H9 (cell line): Measurements from ENCODE around the gene ST6GALNAC1. TPM values are rescaled to one million over a fixed set of nuclear protein-coding genes. Genes with fewer than 3 reads are reported as not detected.
A peak's percentile ranks its signal among the peaks of the same experiment; 100 is the strongest.

ENCODE experiments used
- DNase-seq: peaks from one replicate; pipeline ENCODE4 v3.0.0-alpha.2; 2017
- H2AFZ ChIP-seq: one replicate; pipeline ENCODE4 v1.6.1; 2013; ENCODE audit warnings: mild to moderate bottlenecking, low read length, control low read depth, moderate library complexity
- H2AK5ac ChIP-seq: 2 replicates; pipeline ENCODE4 v1.6.1; 2013; ENCODE audit warnings: low read length, control low read depth, mixed read lengths; ENCODE audit not compliant: insufficient read length
- H2BK120ac ChIP-seq: one replicate; pipeline ENCODE4 v1.6.1; 2013; ENCODE audit warnings: low read depth, mild to moderate bottlenecking, low read length, control low read depth, inconsistent platforms; ENCODE audit not compliant: poor library complexity, severe bottlenecking
- H2BK12ac ChIP-seq: 2 replicates; pipeline ENCODE4 v1.6.1; 2013; ENCODE audit warnings: low read length, control low read depth, mixed read lengths, low read depth; ENCODE audit not compliant: insufficient read length
- H2BK15ac ChIP-seq: 2 replicates; pipeline ENCODE4 v1.6.1; 2013; ENCODE audit warnings: low read depth, low read length, control low read depth
- H2BK20ac ChIP-seq: one replicate; pipeline ENCODE4 v1.6.1; 2013; ENCODE audit warnings: low read depth, mild to moderate bottlenecking, low read length, control low read depth, inconsistent platforms; ENCODE audit not compliant: poor library complexity, severe bottlenecking
- H2BK5ac ChIP-seq: 2 replicates; pipeline ENCODE4 v1.6.1; 2013; ENCODE audit warnings: low read length, control low read depth, mixed read lengths; ENCODE audit not compliant: insufficient read length
- H3K14ac ChIP-seq: 2 replicates; pipeline ENCODE4 v1.6.1; 2013; ENCODE audit warnings: low read length, control low read depth; ENCODE audit not compliant: insufficient read depth
- H3K18ac ChIP-seq: 2 replicates; pipeline ENCODE4 v1.6.1; 2013; ENCODE audit warnings: low read depth, mild to moderate bottlenecking, mixed read lengths, low read length, control low read depth; ENCODE audit not compliant: insufficient read length
- H3K23ac ChIP-seq: 2 replicates; pipeline ENCODE4 v1.6.1; 2013; ENCODE audit warnings: low read length, control low read depth, mixed read lengths, low read depth; ENCODE audit not compliant: insufficient read length
- H3K23me2 ChIP-seq: 2 replicates; pipeline ENCODE4 v1.6.1; 2013; ENCODE audit warnings: low read depth, mild to moderate bottlenecking, mixed read lengths, low read length, control low read depth; ENCODE audit not compliant: insufficient read length, poor library complexity, severe bottlenecking
- H3K27ac ChIP-seq: 2 replicates; pipeline ENCODE4 v1.5.1; 2013; ENCODE audit warnings: low read length, control low read depth, mixed read lengths, low read depth; ENCODE audit not compliant: insufficient read length
- H3K27me3 ChIP-seq: 2 replicates; pipeline ENCODE4 v1.6.1; 2013; ENCODE audit warnings: low read length, control low read depth, inconsistent platforms; ENCODE audit not compliant: insufficient read depth
- H3K4ac ChIP-seq: 2 replicates; pipeline ENCODE4 v1.6.1; 2013; ENCODE audit warnings: low read depth, mild to moderate bottlenecking, control low read depth, inconsistent platforms, low read length, moderate library complexity
- H3K4me1 ChIP-seq: 2 replicates; pipeline ENCODE4 v1.6.1; 2013; ENCODE audit warnings: low read length, control low read depth, inconsistent platforms; ENCODE audit not compliant: insufficient read depth
- H3K4me2 ChIP-seq: 2 replicates; pipeline ENCODE4 v1.6.1; 2013; ENCODE audit warnings: low read length, control low read depth, mixed read lengths; ENCODE audit not compliant: insufficient read length, insufficient read depth
- H3K56ac ChIP-seq: 2 replicates; pipeline ENCODE4 v1.6.1; 2013; ENCODE audit warnings: low read depth, mild to moderate bottlenecking, mixed read lengths, low read length, control low read depth; ENCODE audit not compliant: insufficient read length
- H3K79me1 ChIP-seq: 2 replicates; pipeline ENCODE4 v1.6.1; 2013; ENCODE audit warnings: low read depth, mild to moderate bottlenecking, moderate library complexity, low read length, control low read depth, inconsistent platforms; ENCODE audit not compliant: insufficient read depth, poor library complexity, severe bottlenecking
- H3K79me2 ChIP-seq: 2 replicates; pipeline ENCODE4 v1.6.1; 2013; ENCODE audit warnings: low read length, control low read depth, inconsistent platforms; ENCODE audit not compliant: insufficient read depth
- H3K9ac ChIP-seq: 2 replicates; pipeline ENCODE4 v1.6.1; 2013; ENCODE audit warnings: low read length, control low read depth, mixed read lengths; ENCODE audit not compliant: insufficient read length; ENCODE audit errors: extremely low read depth
- H3K9me3 ChIP-seq: one replicate; pipeline ENCODE4 v1.6.1; 2013; ENCODE audit warnings: low read depth, low read length, inconsistent platforms; ENCODE audit not compliant: control insufficient read depth
- H3T11ph ChIP-seq: one replicate; pipeline ENCODE4 v1.6.1; 2013; ENCODE audit warnings: mild to moderate bottlenecking, low read length, control low read depth, inconsistent platforms
- H4K20me1 ChIP-seq: one replicate; pipeline ENCODE4 v1.6.1; 2013; ENCODE audit not compliant: control insufficient read depth, insufficient read length, insufficient read depth
- H4K5ac ChIP-seq: 2 replicates; pipeline ENCODE4 v1.6.1; 2013; ENCODE audit warnings: low read depth, mild to moderate bottlenecking, mixed read lengths, low read length, control low read depth; ENCODE audit not compliant: insufficient read length
- H4K8ac ChIP-seq: replicated peaks from 2 replicates; pipeline ENCODE4 v1.6.1; 2013; ENCODE audit warnings: low read length, control low read depth, mixed read lengths, low read depth; ENCODE audit not compliant: insufficient read length
- H4K91ac ChIP-seq: 2 replicates; pipeline ENCODE4 v1.6.1; 2013; ENCODE audit warnings: low read depth, mild to moderate bottlenecking, moderate library complexity, mixed read lengths, low read length, control low read depth; ENCODE audit not compliant: insufficient read length
- H3K27ac Mint-ChIP-seq, 3 experiments: 2 replicates in 2 of 3; 3 replicates in 1 of 3; pipeline ENCODE4 v1.8.0; 2020 to 2021; ENCODE audit warnings: mixed read lengths in 3 of 3, mild to moderate bottlenecking in 1 of 3, moderate library complexity in 1 of 3
- H3K27me3 Mint-ChIP-seq: 2 replicates; pipeline ENCODE4 v1.8.0; 2021; ENCODE audit warnings: low read depth, mild to moderate bottlenecking, moderate library complexity, mixed read lengths
- H3K36me3 Mint-ChIP-seq, 3 experiments: 2 replicates in 2 of 3; 3 replicates in 1 of 3; pipeline ENCODE4 v1.8.0; 2020 to 2021; ENCODE audit warnings: low read depth in 3 of 3, mixed read lengths in 3 of 3; ENCODE audit not compliant: insufficient read depth in 1 of 3
- H3K4me1 Mint-ChIP-seq, 2 experiments: 2 replicates each; pipeline ENCODE4 v1.8.0; 2020; ENCODE audit warnings: mixed read lengths in 2 of 2
- H3K4me3 Mint-ChIP-seq, 2 experiments: 2 replicates in 1 of 2; 3 replicates in 1 of 2; pipeline ENCODE4 v1.8.0; 2020 to 2021; ENCODE audit warnings: mild to moderate bottlenecking in 2 of 2, mixed read lengths in 2 of 2, moderate library complexity in 1 of 2
- H3K9me3 Mint-ChIP-seq, 2 experiments: 2 replicates in 1 of 2; 3 replicates in 1 of 2; pipeline ENCODE4 v1.8.0; 2020; ENCODE audit warnings: mild to moderate bottlenecking in 2 of 2, mixed read lengths in 2 of 2, moderate library complexity in 1 of 2
- WGBS: extraction: QIAGEN DNeasy Blood & Tissue Kit; methylation state at CpG from one replicate; pipeline ENCODE4 v1.1.7; 2013; ENCODE audit warnings: missing lambda C conversion rate, low lambda C conversion rate, mixed read lengths; ENCODE audit not compliant: insufficient read length; ENCODE audit errors: extremely low coverage; 5-methylcytosine and 5-hydroxymethylcytosine counted together
- total RNA-seq: library from RNA; stranded (reverse); gene quantifications from 2 replicates; pipeline ENCODE4 v1.2.1, GENCODE V29; 2021
- TF ChIP-seq, protein P1 (sequence below): fragments of 200-600 bp; sonication (generic); conservative IDR thresholded peaks from 3 replicates; pipeline ENCODE4 v1.8.0; 2021; ENCODE audit warnings: antibody characterized with exemption, mild to moderate bottlenecking

The ST6GALNAC1 gene
- total RNA-seq, 1 experiment from 2014 or later: not detected

DNA sequence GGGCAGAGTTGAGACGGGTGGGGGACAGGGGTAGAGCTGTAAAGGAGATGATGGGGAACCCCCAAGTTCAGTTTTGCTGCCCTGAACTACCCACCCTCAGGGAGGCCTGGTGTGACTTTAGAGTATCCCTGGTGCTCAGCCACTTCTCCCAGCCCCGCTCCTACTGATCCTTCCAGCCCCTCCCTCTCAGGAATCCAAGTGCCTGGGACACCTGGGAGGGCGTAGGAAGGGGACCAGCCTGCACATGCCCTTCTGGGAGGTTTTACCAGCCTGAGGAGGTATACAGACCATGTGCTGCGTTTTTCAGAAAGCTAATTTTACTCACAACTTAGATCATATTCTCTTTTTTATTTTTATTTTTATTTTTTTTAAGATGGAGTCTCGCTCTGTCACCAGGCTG lies 62.0 kb downstream of the ST6GALNAC1 start:
- H2BK12ac ChIP-seq: no peak overlapping the region
- no peak overlapping the region for H3K4me3 Mint-ChIP-seq
- H2BK15ac ChIP-seq: no peak overlapping the region
- no peaks in the 10 kb centered on the region for H3K9me3 ChIP-seq
- H4K20me1 ChIP-seq: no peaks in the 10 kb centered on the region
- H3T11ph ChIP-seq: no peak overlapping the region
- no peak overlapping the region for H3K27ac ChIP-seq
- no peak overlapping the region for H3K4me2 ChIP-seq
- H3K79me2 ChIP-seq: no peaks in the 10 kb centered on the region
- H3K23me2 ChIP-seq: peaks cover 11% of the 10 kb centered on the region
- no peaks in the 10 kb centered on the region for H3K4me1 ChIP-seq
- no peaks in the 10 kb centered on the region; a peak in 1 of 7 replicates for H3K36me3 Mint-ChIP-seq
- no peak overlapping the region for H3K27ac Mint-ChIP-seq
- no peak overlapping the region for H3K23ac ChIP-seq
- no peak overlapping the region for H2AFZ ChIP-seq
- H4K5ac ChIP-seq: no peak overlapping the region
- H3K27me3 Mint-ChIP-seq: peaks cover 57% of the 10 kb centered on the region
- no CpG with 5 or more reads among the region's 5 CpGs for WGBS
- peaks cover 14 to 27% of the 10 kb centered on the region in 2 experiments for H3K4me1 Mint-ChIP-seq
- TF ChIP-seq, protein P1, sequence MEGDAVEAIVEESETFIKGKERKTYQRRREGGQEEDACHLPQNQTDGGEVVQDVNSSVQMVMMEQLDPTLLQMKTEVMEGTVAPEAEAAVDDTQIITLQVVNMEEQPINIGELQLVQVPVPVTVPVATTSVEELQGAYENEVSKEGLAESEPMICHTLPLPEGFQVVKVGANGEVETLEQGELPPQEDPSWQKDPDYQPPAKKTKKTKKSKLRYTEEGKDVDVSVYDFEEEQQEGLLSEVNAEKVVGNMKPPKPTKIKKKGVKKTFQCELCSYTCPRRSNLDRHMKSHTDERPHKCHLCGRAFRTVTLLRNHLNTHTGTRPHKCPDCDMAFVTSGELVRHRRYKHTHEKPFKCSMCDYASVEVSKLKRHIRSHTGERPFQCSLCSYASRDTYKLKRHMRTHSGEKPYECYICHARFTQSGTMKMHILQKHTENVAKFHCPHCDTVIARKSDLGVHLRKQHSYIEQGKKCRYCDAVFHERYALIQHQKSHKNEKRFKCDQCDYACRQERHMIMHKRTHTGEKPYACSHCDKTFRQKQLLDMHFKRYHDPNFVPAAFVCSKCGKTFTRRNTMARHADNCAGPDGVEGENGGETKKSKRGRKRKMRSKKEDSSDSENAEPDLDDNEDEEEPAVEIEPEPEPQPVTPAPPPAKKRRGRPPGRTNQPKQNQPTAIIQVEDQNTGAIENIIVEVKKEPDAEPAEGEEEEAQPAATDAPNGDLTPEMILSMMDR: no peak
- no peak overlapping the region for H2BK20ac ChIP-seq
- H3K56ac ChIP-seq: no peak overlapping the region
- no peak overlapping the region for H2AK5ac ChIP-seq
- H3K9me3 Mint-ChIP-seq: peaks cover 2 to 11% of the 10 kb centered on the region in 2 experiments; a peak in 3 of 5 replicates
- no peak overlapping the region for H3K9ac ChIP-seq
- no peak overlapping the region for H3K18ac ChIP-seq
- no peak overlapping the region for H2BK120ac ChIP-seq
- H3K14ac ChIP-seq: no peak overlapping the region
- no peak overlapping the region for H4K91ac ChIP-seq
- H3K27me3 ChIP-seq: peaks cover 23% of the 10 kb centered on the region; the same call in 1 of the 2 replicates
- H2BK5ac ChIP-seq: no peak overlapping the region
- no peak overlapping the region for H4K8ac ChIP-seq
- H3K79me1 ChIP-seq: no peaks in the 10 kb centered on the region
- no peak overlapping the region for H3K4ac ChIP-seq
- peak; percentile 36 for DNase-seq
